K562 treated with DMSO at 1 percent for 48 hours (cell line): ENCODE results near the gene ICAM3. TPM values are rescaled to one million over a fixed set of nuclear protein-coding genes. Genes with fewer than 3 reads are reported as not detected.

Experiments used
- total RNA-seq: library from RNA; unstranded; fragments of 300-600 nt; gene quantifications from 2 replicates; pipeline ENCODE4 v1.2.3, GENCODE V29; 2022; ENCODE audit warnings: low replicate concordance; ENCODE audit errors: extremely low read depth

The ICAM3 gene
- not detected in 2 replicates for total RNA-seq

GRCh38 chr19:10339380-10339960 is at the start of gene ICAM3:
Gene ICAM3 (minus strand): TSS chr19:10339624. CDS start chr19:10339614, 10 bp downstream.

GRCh38 chr19:10380313-10381102 is 41.1 kb upstream of the ICAM3 start, which contains the start of gene TYK2:
Gene TYK2 (minus strand): TSS chr19:10380572. CDS start chr19:10378406, 2,166 bp downstream.

GRCh38 chr19:10332965-10333757 is 6.3 kb downstream of the ICAM3 start, which contains the start of gene RAVER1:
Gene RAVER1 (minus strand): TSS chr19:10333529. CDS start chr19:10333507, 22 bp downstream.

GRCh38 chr19:10315335-10316214 is 23.8 kb downstream of the ICAM3 start, which contains the start of gene FDX2:
Gene FDX2 (minus strand): TSS chr19:10316015. CDS start chr19:10315996, 19 bp downstream.

GRCh38 chr19:10309423-10309822 is 30.0 kb downstream of the ICAM3 start, which contains the start of gene ZGLP1:
Gene ZGLP1 (minus strand): TSS chr19:10309815.

GRCh38 chr19:10289836-10290356 is 49.5 kb downstream of the ICAM3 start, which contains the start of gene ICAM5:
Gene ICAM5 (plus strand): TSS chr19:10289952. CDS start chr19:10290044, 92 bp downstream.

GRCh38 chr19:10286803-10287737 is 52.4 kb downstream of the ICAM3 start, which contains the start of gene ICAM4:
Gene ICAM4 (plus strand): TSS chr19:10286955. CDS start chr19:10287013, 58 bp downstream.

Other genes starting within 250 kb of the ICAM3 start
- not detected in 2 replicates for gene ANGPTL6, start 236.9 kb downstream of the ICAM3 start, total RNA-seq
- gene PPAN, start 233.3 kb downstream of the ICAM3 start, total RNA-seq = not detected in 2 replicates
- gene P2RY11, start 227.9 kb downstream of the ICAM3 start, total RNA-seq = not detected in 2 replicates
- not detected in 2 replicates for gene EIF3G, start 219.7 kb downstream of the ICAM3 start, total RNA-seq
- gene DNMT1, start 144.7 kb downstream of the ICAM3 start, total RNA-seq = 271 TPM in 1 of 2 replicates, not detected in the other
- not detected in 2 replicates for gene S1PR2, start 108.3 kb downstream of the ICAM3 start, total RNA-seq
- gene MRPL4, start 87.4 kb downstream of the ICAM3 start, total RNA-seq = not detected in 2 replicates
- 228 TPM in 1 of 2 replicates, not detected in the other for gene ICAM1, start 68.5 kb downstream of the ICAM3 start, total RNA-seq
- gene ICAM4, start 52.7 kb downstream of the ICAM3 start, total RNA-seq = not detected in 2 replicates
- not detected in 2 replicates for gene ICAM5, start 49.7 kb downstream of the ICAM3 start, total RNA-seq
- gene ZGLP1, start 29.8 kb downstream of the ICAM3 start, total RNA-seq = not detected in 2 replicates
- not detected in 2 replicates for gene FDX2, start 23.6 kb downstream of the ICAM3 start, total RNA-seq
- gene RAVER1, start 6.1 kb downstream of the ICAM3 start, total RNA-seq = not detected in 2 replicates
- 316 TPM in 1 of 2 replicates, not detected in the other for gene TYK2, start 40.9 kb upstream of the ICAM3 start, total RNA-seq
- gene CDC37, start 63.9 kb upstream of the ICAM3 start, total RNA-seq = not detected in 2 replicates
- not detected in 2 replicates for gene PDE4A, start 80.9 kb upstream of the ICAM3 start, total RNA-seq
- gene KEAP1, start 163.7 kb upstream of the ICAM3 start, total RNA-seq = not detected in 2 replicates
- not detected in 2 replicates for gene S1PR5, start 177.8 kb upstream of the ICAM3 start, total RNA-seq
- not detected in 2 replicates for gene ATG4D, start 204.3 kb upstream of the ICAM3 start, total RNA-seq
- not detected in 2 replicates for gene KRI1, start 226.4 kb upstream of the ICAM3 start, total RNA-seq
- gene CDKN2D, start 229.4 kb upstream of the ICAM3 start, total RNA-seq = not detected in 2 replicates
- gene AP1M2, start 247.7 kb upstream of the ICAM3 start, total RNA-seq = not detected in 2 replicates